IPS-18c (cell line): ENCODE data around the gene SH3PXD2B.
"Not testable (repeated sequence)": the region's sequence is repeated elsewhere in the genome, so short reads cannot be mapped to it uniquely, and the experiment has no call there.

Experiments
- H3K4me3 ChIP-seq: 2 replicates; pipeline ENCODE4 v1.7.0; 2013; ENCODE audit warnings: low read depth, mild to moderate bottlenecking, low read length, moderate library complexity; ENCODE audit not compliant: insufficient read depth
- H3K9me3 ChIP-seq: one replicate; pipeline ENCODE4 v1.6.1; 2013; ENCODE audit warnings: mild to moderate bottlenecking, low read length, moderate library complexity; ENCODE audit not compliant: control insufficient read depth, insufficient read depth

The SH3PXD2B gene

GRCh38 chr5:172403817-172404216 lies 50.5 kb downstream of the SH3PXD2B start:
- Histone ChIP-seq H3K4me3 (no peak overlapping the region), H3K9me3 (no peaks in the 10 kb centered on the region)

- H3K4me3 ChIP-seq = no peak overlapping the region
- H3K9me3 ChIP-seq = no peaks in the 10 kb centered on the region
These were observed 51.0 kb downstream of the SH3PXD2B start for GRCh38 chr5:172403189-172403796.

DNA sequence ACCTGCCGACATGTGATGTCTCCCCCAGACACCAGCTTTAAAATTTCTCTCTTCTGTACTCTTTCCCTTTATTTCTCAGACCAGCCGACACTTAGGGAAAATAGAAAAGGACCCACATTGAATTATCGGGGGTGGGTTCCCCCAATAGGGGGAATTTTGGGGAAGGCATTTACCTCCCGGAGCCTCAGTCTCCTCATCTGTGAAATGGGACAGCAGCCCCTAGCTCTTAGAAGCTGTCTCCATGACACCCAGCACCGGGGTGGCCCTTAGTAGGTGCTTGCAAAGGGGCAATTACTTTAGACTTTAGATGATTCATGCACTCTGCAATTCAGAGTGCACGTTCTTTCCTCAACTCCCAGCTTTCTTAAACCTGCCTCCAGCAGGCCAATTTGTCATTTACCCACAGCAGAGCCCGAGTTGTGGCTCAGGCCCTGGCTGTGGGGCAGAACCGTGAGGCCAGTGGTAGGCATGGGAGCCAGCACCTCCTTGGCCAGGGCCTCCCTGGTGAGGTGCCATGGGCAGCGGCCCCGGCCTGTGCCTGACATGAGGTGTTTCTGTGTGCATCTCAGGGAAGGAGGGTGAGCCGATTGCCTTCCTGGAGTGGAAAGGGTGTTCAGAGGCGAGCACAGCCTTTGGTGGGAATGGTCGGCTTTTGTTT lies 51.7 kb downstream of the SH3PXD2B start:
- Histone ChIP-seq H3K9me3 (no peaks in the 10 kb centered on the region), H3K4me3 (no peak overlapping the region)

GRCh38 chr5:172402031-172402430 lies 52.3 kb downstream of the SH3PXD2B start:
- not testable (repeated sequence) for H3K9me3 ChIP-seq, H3K4me3 ChIP-seq

DNA sequence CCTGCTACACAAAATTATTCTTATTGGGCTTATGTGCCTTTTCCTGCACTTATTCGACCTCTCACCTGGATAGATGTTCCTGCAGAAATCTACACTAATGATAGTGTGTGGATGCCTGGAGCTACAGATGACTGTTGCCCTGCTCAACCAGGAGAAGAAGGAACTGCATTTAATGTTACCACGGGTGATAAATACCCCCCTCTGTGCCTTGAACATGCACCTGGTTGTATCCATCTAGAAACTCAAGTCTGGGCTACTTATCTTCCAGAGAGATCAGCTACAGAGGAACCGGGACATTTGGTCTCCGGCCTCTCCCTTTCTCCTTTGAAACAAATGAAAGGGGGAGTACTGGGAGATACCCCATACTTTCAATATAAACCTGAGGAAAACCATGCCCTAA lies 54.5 kb downstream of the SH3PXD2B start:
- Histone ChIP-seq H3K4me3 (no peak overlapping the region), H3K9me3 (peaks cover 5% of the 10 kb centered on the region)

DNA sequence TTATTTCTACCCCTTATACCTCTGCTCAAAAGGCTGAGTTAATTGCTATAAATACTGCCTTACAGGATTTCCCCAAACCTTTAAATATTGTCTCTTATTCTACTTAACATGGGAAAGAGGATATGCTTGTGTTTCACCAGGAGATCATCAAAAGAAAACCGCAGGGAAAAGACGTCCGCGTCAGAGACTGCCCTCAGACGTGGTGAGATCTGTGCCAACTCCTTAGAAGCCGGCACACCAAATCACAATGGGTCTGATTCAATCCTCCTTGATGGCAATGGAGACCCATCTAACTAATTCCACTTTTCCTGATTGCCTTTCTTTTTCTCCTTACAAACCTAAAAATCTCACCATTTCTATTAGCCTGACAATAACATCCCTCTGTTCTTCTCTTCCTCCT lies 55.0 kb downstream of the SH3PXD2B start:
- peaks cover 5% of the 10 kb centered on the region for H3K9me3 ChIP-seq
- H3K4me3 ChIP-seq = no peak overlapping the region

GRCh38 chr5:172398645-172399044 lies 55.7 kb downstream of the SH3PXD2B start:
- not testable (repeated sequence) for H3K9me3 ChIP-seq, H3K4me3 ChIP-seq

DNA sequence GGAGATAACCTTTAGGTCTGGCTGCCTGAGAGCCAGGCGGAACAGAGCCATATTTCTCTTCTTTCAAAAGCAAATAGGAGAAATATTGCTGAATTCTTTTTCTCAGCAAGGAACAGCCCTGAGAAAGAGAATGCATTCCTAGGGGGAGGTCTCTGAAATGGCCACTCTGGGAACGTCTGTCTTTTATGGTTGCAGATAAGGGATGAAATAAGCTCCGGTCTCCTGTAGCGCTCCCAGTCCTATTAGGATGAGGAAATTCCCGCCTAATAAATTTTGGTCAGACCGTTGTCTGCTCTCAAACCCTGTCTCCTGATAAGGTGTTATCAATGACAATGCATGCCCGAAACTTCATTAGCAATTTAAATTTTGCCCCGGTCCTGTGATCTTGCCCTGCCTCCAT lies 57.3 kb downstream of the SH3PXD2B start:
- not testable (repeated sequence) for H3K4me3 ChIP-seq, H3K9me3 ChIP-seq

DNA sequence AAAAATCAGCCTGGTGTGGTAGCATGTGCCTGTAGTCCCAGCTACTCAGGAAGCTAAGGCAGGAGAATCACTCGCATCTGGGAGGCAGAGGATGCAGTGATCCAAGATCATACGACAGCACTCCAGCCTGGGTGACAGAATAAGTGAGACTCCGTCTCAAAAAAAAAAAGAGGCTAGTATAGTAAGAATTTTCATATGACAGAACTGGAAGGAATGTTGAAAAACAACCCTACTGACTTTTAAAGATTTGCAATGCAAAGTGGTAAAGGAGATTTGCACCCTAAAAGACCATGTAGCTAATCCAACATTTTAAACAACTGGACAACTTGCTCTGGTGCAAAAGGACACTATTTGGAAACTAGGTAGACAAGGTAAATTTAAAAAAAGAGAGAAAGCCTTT lies 58.1 kb downstream of the SH3PXD2B start:
- peaks cover 5% of the 10 kb centered on the region for H3K9me3 ChIP-seq

DNA sequence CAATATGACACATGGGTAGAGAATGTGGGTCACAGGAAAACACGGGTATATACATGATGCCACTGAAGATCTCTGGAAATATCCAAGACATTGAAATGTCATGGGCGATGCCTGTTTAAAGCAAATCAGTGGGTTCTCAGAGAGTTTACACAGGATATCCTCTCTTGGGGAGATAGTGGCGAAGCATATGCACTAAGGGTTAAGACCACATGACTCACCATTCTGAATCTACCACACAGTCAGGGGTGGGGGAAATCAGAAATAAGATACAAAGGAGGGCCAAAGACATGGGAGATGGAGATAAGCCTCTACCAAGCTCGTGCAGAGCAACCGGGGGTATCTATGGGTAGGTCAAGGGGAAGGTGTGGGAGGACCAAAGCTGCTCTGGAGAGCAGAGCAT lies 58.8 kb downstream of the SH3PXD2B start:
- Histone ChIP-seq H3K9me3 (peaks cover 5% of the 10 kb centered on the region), H3K4me3 (no peak overlapping the region)

More for the DNA sequence above, 58.1 kb downstream of the SH3PXD2B start:
- H3K4me3 ChIP-seq = no peak overlapping the region

DNA sequence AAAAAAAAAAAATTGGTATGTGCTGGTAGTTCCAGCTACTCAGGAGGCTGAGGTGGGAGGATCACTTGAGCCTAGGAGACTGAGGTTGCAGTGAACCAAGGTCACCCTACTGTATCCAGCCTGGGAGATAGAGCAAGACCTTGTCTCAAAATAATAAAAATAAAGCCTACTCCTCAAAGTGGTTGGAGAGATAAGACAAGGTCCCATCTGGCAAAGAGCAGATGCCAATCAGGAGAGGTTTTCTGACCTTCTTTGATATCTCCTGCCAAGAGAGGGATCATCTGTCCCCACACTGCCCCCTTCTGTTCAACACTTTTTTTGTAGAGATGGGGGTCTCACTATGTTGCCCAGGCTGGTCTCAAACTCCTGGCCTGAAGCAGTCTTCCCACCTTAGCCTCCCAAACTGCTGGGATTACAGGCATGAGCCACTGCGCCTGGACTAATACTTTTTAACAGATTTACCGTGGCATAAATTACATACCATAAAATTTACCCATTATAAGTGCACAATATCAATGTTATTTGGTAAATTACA lies 64.7 kb downstream of the SH3PXD2B start:
- H3K9me3 ChIP-seq = no peaks in the 10 kb centered on the region

GRCh38 chr5:172388246-172388733 lies 66.0 kb downstream of the SH3PXD2B start:
- no peak overlapping the region for H3K4me3 ChIP-seq
- no peaks in the 10 kb centered on the region for H3K9me3 ChIP-seq

More for the DNA sequence above, 64.7 kb downstream of the SH3PXD2B start:
- no peak overlapping the region for H3K4me3 ChIP-seq

- Histone ChIP-seq H3K9me3 (no peaks in the 10 kb centered on the region), H3K4me3 (no peak overlapping the region)
These were observed 68.6 kb downstream of the SH3PXD2B start for GRCh38 chr5:172385707-172386106.

DNA sequence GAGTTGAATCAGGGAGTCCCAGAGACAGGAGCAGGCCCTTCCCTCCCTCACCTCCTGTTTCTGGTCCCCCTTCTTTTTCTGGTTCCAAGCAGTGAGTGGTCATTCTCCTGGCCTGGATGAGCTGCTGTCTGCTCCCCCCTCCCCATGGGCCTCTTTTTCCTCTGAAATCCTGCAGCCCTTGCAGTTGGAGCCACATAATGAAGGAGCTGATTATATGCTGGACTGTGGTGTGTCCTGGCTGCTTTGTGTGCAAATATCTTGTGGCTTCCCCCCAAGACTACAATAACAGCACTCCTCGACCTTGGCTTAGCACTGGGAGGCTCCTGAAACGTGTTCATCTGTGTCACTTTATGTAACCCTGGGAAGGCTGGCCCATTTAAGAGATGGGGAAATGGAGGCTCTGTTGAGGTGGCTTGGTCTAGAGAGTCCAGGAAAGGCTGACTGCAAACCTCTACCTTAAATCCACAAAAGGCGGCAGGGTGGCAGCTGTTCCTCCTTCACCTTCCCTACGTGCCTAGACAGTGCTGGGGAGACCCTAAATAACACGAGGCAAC lies 69.2 kb downstream of the SH3PXD2B start:
- H3K4me3 ChIP-seq = no peak overlapping the region
- H3K9me3 ChIP-seq = no peaks in the 10 kb centered on the region

- no peak overlapping the region for H3K4me3 ChIP-seq
- no peaks in the 10 kb centered on the region for H3K9me3 ChIP-seq
These were observed 71.0 kb downstream of the SH3PXD2B start for GRCh38 chr5:172383191-172383802.

- Histone ChIP-seq H3K9me3 (no peaks in the 10 kb centered on the region), H3K4me3 (no peak overlapping the region)
These were observed 73.2 kb downstream of the SH3PXD2B start for GRCh38 chr5:172380987-172381643.

DNA sequence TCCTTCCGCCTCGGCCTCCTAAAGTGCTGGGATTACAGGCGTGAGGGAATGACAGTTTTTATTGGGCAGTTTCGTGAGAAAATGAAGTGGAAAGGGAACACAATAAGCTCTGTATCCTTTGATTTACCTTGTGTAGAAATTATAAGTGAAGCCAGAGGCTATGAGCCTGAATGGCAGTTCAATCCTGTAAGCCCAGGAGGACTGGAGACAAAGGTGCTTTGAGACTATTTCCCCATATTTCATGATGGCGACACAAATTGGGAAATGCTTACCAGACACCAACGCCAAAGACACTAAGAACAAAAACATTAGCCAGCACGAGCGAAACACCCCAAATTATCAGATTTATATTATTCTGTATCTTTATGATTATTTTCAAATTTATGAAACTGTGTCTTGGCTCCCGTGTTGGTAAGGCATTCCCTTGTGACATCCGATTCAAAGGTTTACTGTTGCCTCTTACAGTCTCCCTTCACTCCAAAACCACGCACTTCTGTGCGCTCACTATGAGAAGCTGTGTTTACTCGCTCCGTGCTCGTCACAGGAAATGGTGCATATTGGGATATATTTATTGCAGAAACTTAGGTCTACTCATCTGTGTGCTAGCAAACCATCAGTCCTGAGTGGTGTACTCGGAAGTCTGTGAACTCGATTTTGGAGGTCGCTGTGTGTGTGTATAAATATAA lies 73.9 kb downstream of the SH3PXD2B start:
- Histone ChIP-seq H3K4me3 (no peak overlapping the region), H3K9me3 (no peaks in the 10 kb centered on the region)
